Natural killer cell (primary cell): ENCODE measurements around the gene RALGPS2. TPM values are rescaled to one million over a fixed set of nuclear protein-coding genes. Genes with fewer than 3 reads are reported as not detected.

Experiments
- ATAC-seq, 3 donors: fragments of 150-1000 bp in 2 of 3; fragments of 200-7000 bp in 1 of 3; cut with Tn5 transposase; 1 replicate in 1 of 3; 2 replicates in 2 of 3; pipeline ENCODE4 v1.10.0; 2021; ENCODE audit warnings: mild to moderate bottlenecking in 2 of 3, moderate library complexity in 2 of 3
- DNase-seq, 2 donors: peaks; one replicate each; pipeline versions ENCODE4 v3.0.0 to v3.0.0-alpha.2; 2013 to 2021; ENCODE audit warnings: mixed read lengths in 1 of 2
- H3K27ac ChIP-seq: one replicate; pipeline ENCODE4 v1.5.1; 2013; ENCODE audit warnings: mild to moderate bottlenecking, low read length
- H3K27me3 ChIP-seq: one replicate; pipeline ENCODE4 v1.6.1; 2013; ENCODE audit warnings: low read length; ENCODE audit not compliant: control insufficient read depth, insufficient read depth
- H3K36me3 ChIP-seq: one replicate; pipeline ENCODE4 v1.6.1; 2013; ENCODE audit warnings: low read length; ENCODE audit not compliant: control insufficient read depth, insufficient read depth
- H3K4me1 ChIP-seq: one replicate; pipeline ENCODE4 v1.6.1; 2013; ENCODE audit warnings: low read length; ENCODE audit not compliant: control insufficient read depth, insufficient read depth
- H3K4me3 ChIP-seq: one replicate; pipeline ENCODE4 v1.5.1; 2013; ENCODE audit warnings: low read length
- H3K9me3 ChIP-seq: one replicate; pipeline ENCODE4 v1.6.1; 2013; ENCODE audit warnings: low read length; ENCODE audit not compliant: control insufficient read depth, insufficient read depth
- H3K27ac Mint-ChIP-seq, 2 donors: one replicate each; pipeline ENCODE4 v1.8.0; 2022; ENCODE audit warnings: mild to moderate bottlenecking in 2 of 2, mixed read lengths in 2 of 2, moderate library complexity in 1 of 2
- H3K27me3 Mint-ChIP-seq, 2 donors: one replicate each; pipeline ENCODE4 v1.8.0; 2022; ENCODE audit warnings: low read depth in 2 of 2, mixed read lengths in 2 of 2
- H3K36me3 Mint-ChIP-seq: one replicate; pipeline ENCODE4 v1.8.0; 2022; ENCODE audit warnings: mixed read lengths
- H3K4me1 Mint-ChIP-seq, 2 donors: one replicate each; pipeline ENCODE4 v1.8.0; 2022; ENCODE audit warnings: mixed read lengths in 2 of 2
- H3K4me3 Mint-ChIP-seq: one replicate; pipeline ENCODE4 v1.8.0; 2022; ENCODE audit warnings: mild to moderate bottlenecking, moderate library complexity, mixed read lengths
- H3K9me3 Mint-ChIP-seq, 2 donors: one replicate each; pipeline ENCODE4 v1.8.0; 2022; ENCODE audit warnings: mixed read lengths in 2 of 2
- CTCF ChIP-seq: fragments of 200-600 bp; IDR thresholded peaks from one replicate; pipeline ENCODE4 v1.8.0; 2022; ENCODE audit warnings: antibody characterized with exemption
- WGBS: methylation state at CpG from one replicate; pipeline ENCODE4 v1.1.7; 2013; ENCODE audit warnings: missing lambda C conversion rate; ENCODE audit not compliant: insufficient coverage; 5-methylcytosine and 5-hydroxymethylcytosine counted together
- intact Hi-C: fragments of 100-400 bp; cut with micrococcal nuclease; formaldehyde crosslinking; loops from one replicate; pipeline ENCODE4 v1.14.2; 2022
- total RNA-seq, 4 donors: library from RNA; stranded (reverse); fragments of 120-200 nt in 1 of 4; gene quantifications; one replicate each; pipeline versions ENCODE4 v1.2.3 to v1.2.4, GENCODE V29; 2013 to 2022

Gene RALGPS2
- total RNA-seq, 3 donors from 2014 or later (not counting 1 experiment from before 2014, with no cell fraction given): 11.1 to 12.4 (median 11.8) TPM

GRCh38 chr1:178857126-178857525 is 132.1 kb downstream of the RALGPS2 start:
- no peaks in the 10 kb centered on the region for H3K36me3 Mint-ChIP-seq
- no peak overlapping the region for H3K27ac ChIP-seq
- no peaks in the 10 kb centered on the region for H3K9me3 ChIP-seq
- WGBS: 100% methylated on average over 1 of the region's 2 CpGs
- ATAC-seq (no peak), DNase-seq (no peak)
- no peaks in the 10 kb centered on the region for H3K4me1 ChIP-seq
- no peaks in the 10 kb centered on the region for H3K27me3 ChIP-seq
- intact Hi-C loops: no loop called here
- no peaks in the 10 kb centered on the region for H3K4me1 Mint-ChIP-seq
- no peaks in the 10 kb centered on the region for H3K27me3 Mint-ChIP-seq
- no peak for TF ChIP-seq CTCF
- H3K4me3 ChIP-seq: no peak overlapping the region
- H3K4me3 Mint-ChIP-seq: no peak overlapping the region
- H3K36me3 ChIP-seq: no peaks in the 10 kb centered on the region
- H3K9me3 Mint-ChIP-seq: no peaks in the 10 kb centered on the region
- H3K27ac Mint-ChIP-seq: no peak overlapping the region

GRCh38 chr1:178862416-178862815 is 137.4 kb downstream of the RALGPS2 start:
- intact Hi-C loops: no loop called here
- Mint-ChIP-seq H3K27me3 (no peaks in the 10 kb centered on the region), H3K27ac (no peak overlapping the region), H3K4me1 (peaks cover under 1 to 1% of the 10 kb centered on the region in 2 donors), H3K4me3 (no peak overlapping the region), H3K9me3 (no peaks in the 10 kb centered on the region), H3K36me3 (no peaks in the 10 kb centered on the region)
- no peak for TF ChIP-seq CTCF
- Histone ChIP-seq H3K9me3 (no peaks in the 10 kb centered on the region), H3K36me3 (no peaks in the 10 kb centered on the region), H3K27me3 (no peaks in the 10 kb centered on the region), H3K4me3 (no peak overlapping the region), H3K27ac (no peak overlapping the region), H3K4me1 (no peaks in the 10 kb centered on the region)
- ATAC-seq: no peak
- DNase-seq: no peak
- 100% methylated on average over 1 of the region's 3 CpGs for WGBS

- Histone ChIP-seq H3K27me3 (no peaks in the 10 kb centered on the region), H3K36me3 (no peaks in the 10 kb centered on the region), H3K4me1 (no peaks in the 10 kb centered on the region), H3K4me3 (no peak overlapping the region), H3K9me3 (no peaks in the 10 kb centered on the region), H3K27ac (no peak overlapping the region)
- no peak for DNase-seq
- intact Hi-C loops: no loop called here
- TF ChIP-seq CTCF: no peak
- H3K27ac Mint-ChIP-seq: no peak overlapping the region
- ATAC-seq: no peak
- no peaks in the 10 kb centered on the region for H3K9me3 Mint-ChIP-seq
- H3K27me3 Mint-ChIP-seq: no peaks in the 10 kb centered on the region
- no peaks in the 10 kb centered on the region for H3K36me3 Mint-ChIP-seq
- peaks cover 5% of the 10 kb centered on the region in 2 donors for H3K4me1 Mint-ChIP-seq
- no peak overlapping the region for H3K4me3 Mint-ChIP-seq
Observed at GRCh38 chr1:178862864-178863263, 137.8 kb downstream of the RALGPS2 start.

GRCh38 chr1:178864326-178864725 is 139.3 kb downstream of the RALGPS2 start:
- Mint-ChIP-seq H3K4me3 (no peak overlapping the region), H3K27me3 (no peaks in the 10 kb centered on the region), H3K4me1 (peaks cover 5 to 6% of the 10 kb centered on the region in 2 donors), H3K36me3 (no peaks in the 10 kb centered on the region), H3K9me3 (no peaks in the 10 kb centered on the region), H3K27ac (no peak overlapping the region)
- intact Hi-C loops: no loop called here
- no peak for TF ChIP-seq CTCF
- Histone ChIP-seq H3K4me1 (no peaks in the 10 kb centered on the region), H3K36me3 (no peaks in the 10 kb centered on the region), H3K27me3 (no peaks in the 10 kb centered on the region), H3K9me3 (no peaks in the 10 kb centered on the region), H3K4me3 (no peak overlapping the region), H3K27ac (no peak overlapping the region)
- no peak for DNase-seq
- WGBS: 76% methylated on average over 6 of the region's 6 CpGs
- no peak for ATAC-seq
